Measurements from ENCODE around the gene NVL. TPM values are rescaled to one million over a fixed set of nuclear protein-coding genes. Genes with fewer than 3 reads are reported as not detected.

NVL gene
- total and polyA plus RNA-seq, 2 of the 8 experiments (the other 6 are each of a cell fraction or from before 2014, with no cell fraction given), result 22.7 to 45.8 TPM

- FAIRE-seq, result no peak
- no peak overlapping the region for H3K56ac ChIP-seq (replicated peaks; ENCODE audit: insufficient read length, low read depth, low read length)
- H3K79me2 ChIP-seq (ENCODE audit: control insufficient read depth in 1 of 2, insufficient read depth in 2 of 2, low read length in 2 of 2), result no peaks in the 10 kb centered on the region
- WGBS, 2 experiments (ENCODE audit: extremely low coverage in 1 of 2, insufficient coverage in 1 of 2, insufficient read length in 1 of 2, insufficient replicate concordance in 2 of 2, low coverage in 1 of 2, low lambda C conversion rate in 2 of 2, missing lambda C conversion rate in 1 of 2), result 95% methylated on average over 2 of the region's 2 CpGs; no CpG with 5 or more reads in 1 of the 2 experiments
- ChIA-PET CTCF (ENCODE audit: partially characterized antibody) (no interaction called here), POLR2A (ENCODE audit: partially characterized antibody) (no interaction called here)
- no peak overlapping the region for H2BK20ac ChIP-seq (ENCODE audit: low read length)
- no peak overlapping the region for H3K4ac ChIP-seq (replicated peaks; ENCODE audit: insufficient read length, low read depth, low read length)
- TF ChIP-seq MAFK (IDR thresholded peaks at IDR 0.05; ENCODE audit: low read depth, low read length) (peak; percentile 54; the same call in 1 of the 2 replicates), PHF8 (conservative IDR thresholded peaks at IDR 0.05; ENCODE audit: low read depth, low read length) (no peak), CHD2 (IDR thresholded peaks at IDR 0.05; ENCODE audit: low read length) (no peak)
- H4K8ac ChIP-seq (ENCODE audit: extremely low read depth, insufficient read depth, low read length), result no peak overlapping the region
- H2BK5ac ChIP-seq (ENCODE audit: low read depth, low read length), result no peak overlapping the region
- no peak overlapping the region for H4K91ac ChIP-seq (replicated peaks; ENCODE audit: insufficient read length, low read length)
- no peak overlapping the region for H3K18ac ChIP-seq (ENCODE audit: extremely low read depth, low read length)
- H4K5ac ChIP-seq (ENCODE audit: insufficient read length, low read depth, low read length), result no peak overlapping the region
- H2AK5ac ChIP-seq (ENCODE audit: low read depth, low read length), result no peak overlapping the region
- H3K9me3 ChIP-seq (ENCODE audit: insufficient read depth in 2 of 2, low read depth in 1 of 2, low read length in 1 of 2), result peaks cover 14 to 30% of the 10 kb centered on the region in 2 experiments
- H2BK15ac ChIP-seq (ENCODE audit: low read length), result no peak overlapping the region
- no peak overlapping the region for H2BK12ac ChIP-seq (ENCODE audit: low read depth, low read length)
- H3K79me1 ChIP-seq (ENCODE audit: low read depth, low read length), result no peaks in the 10 kb centered on the region
- no peaks in the 10 kb centered on the region for H4K20me1 ChIP-seq (replicated peaks in 1 of 2; ENCODE audit: control insufficient read depth in 1 of 2, insufficient read depth in 2 of 2, low read length in 2 of 2)
- H3K23ac ChIP-seq (ENCODE audit: insufficient read length), result no peak overlapping the region
- H2BK120ac ChIP-seq (replicated peaks; ENCODE audit: low read depth, low read length), result no peak overlapping the region
- no peaks in the 10 kb centered on the region for H3K27me3 ChIP-seq (replicated peaks in 1 of 4; ENCODE audit: control insufficient read depth in 3 of 4, extremely low read depth in 1 of 4, insufficient read depth in 3 of 4, low read length in 3 of 4)
- H3K9ac ChIP-seq (replicated peaks in 1 of 4; ENCODE audit: extremely low read depth in 1 of 4, low read depth in 3 of 4, low read length in 3 of 4), result no peak overlapping the region
- H3K4me2 ChIP-seq (ENCODE audit: insufficient read depth in 1 of 2, low read depth in 2 of 2, low read length in 2 of 2), result no peak overlapping the region
- H3K4me3 ChIP-seq (ENCODE audit: extremely low read depth in 1 of 4, insufficient read depth in 2 of 4, low read depth in 3 of 4, low read length in 4 of 4), result no peak overlapping the region
- no peak overlapping the region for H3K14ac ChIP-seq (ENCODE audit: insufficient read length)
- no peaks in the 10 kb centered on the region for H3K4me1 ChIP-seq (replicated peaks in 1 of 4; ENCODE audit: control insufficient read depth in 3 of 4, insufficient read depth in 4 of 4, low read length in 3 of 4)
- H3K36me3 ChIP-seq (ENCODE audit: control insufficient read depth in 2 of 4, insufficient read depth in 4 of 4, low read length in 3 of 4), result peaks cover 0 to 2% (median under 1%) of the 10 kb centered on the region in 4 experiments; a peak in 1 of 8 replicates
- no peaks in the 10 kb centered on the region for H3K23me2 ChIP-seq (ENCODE audit: low read depth, low read length)
- no peak for DNase-seq (ENCODE audit: low read depth in 1 of 2, low spot score in 2 of 2)
- no peak overlapping the region for H2AFZ ChIP-seq (ENCODE audit: low read length)
- H3K27ac ChIP-seq (ENCODE audit: low read depth, low read length), result no peak overlapping the region
These were observed 18.2 kb upstream of the NVL start for GRCh38 chr1:224348137-224348536.

Data from H1 (cell line).